ENCODE measurements around the gene MYH14. TPM values are rescaled to one million over a fixed set of nuclear protein-coding genes. Genes with fewer than 3 reads are reported as not detected.

Gene MYH14
- total RNA-seq, 5 donors from 2014 or later (not counting 1 experiment from before 2014, with no cell fraction given), result 0.23 to 0.79 (median 0.70) TPM; not detected in 2

- peak; percentile 28 to 38 (median 32) for ATAC-seq (replicated peaks in 1 of 4)
- H3K4me3 Mint-ChIP-seq, result peak overlapping the region; percentile 90 to 93 (median 92)
- H3K36me3 Mint-ChIP-seq, result no peaks in the 10 kb centered on the region
- Histone ChIP-seq H3K4me3 (ENCODE audit: control insufficient read depth in 1 of 2, extremely low read depth in 1 of 2, low read length in 1 of 2) (peak overlapping the region; percentile 71 to 83), H3K27ac (ENCODE audit: low read length) (peak overlapping the region; percentile 94), H3K4me1 (ENCODE audit: control insufficient read depth in 1 of 2, extremely low read depth in 1 of 2, insufficient read depth in 2 of 2, low read length in 2 of 2) (peaks cover 9 to 41% of the 10 kb centered on the region in 2 experiments), H3K36me3 (ENCODE audit: control insufficient read depth in 2 of 2, extremely low read depth in 1 of 2, insufficient read depth in 1 of 2, low read length in 1 of 2) (no peaks in the 10 kb centered on the region), H3K27me3 (replicated peaks in 1 of 2; ENCODE audit: control insufficient read depth in 2 of 2, extremely low read depth in 1 of 2, insufficient read depth in 2 of 2, low read length in 1 of 2) (no peaks in the 10 kb centered on the region), H3K9me3 (no peaks in the 10 kb centered on the region)
- peak; percentile 30 to 87 (median 66) for DNase-seq
- WGBS (ENCODE audit: insufficient coverage), result 32% methylated on average over 46 of the region's 54 CpGs
- ChIA-PET CTCF (no interaction called here), POLR2A (interaction anchor here in 1 of 2 donors (0.8 kb wide), 1 partner anchor 25 kb away, joined by 3 read pairs; the partner anchor contains the start of gene POLD1)
- peaks cover 44 to 56% (median 51%) of the 10 kb centered on the region in 3 donors for H3K4me1 Mint-ChIP-seq
- H3K27ac Mint-ChIP-seq, result peak overlapping the region; percentile 96 to 97
- peaks cover 0 to 1% of the 10 kb centered on the region in 2 donors for H3K27me3 Mint-ChIP-seq
- no peaks in the 10 kb centered on the region for H3K9me3 Mint-ChIP-seq
Measured at GRCh38 chr19:50358483-50359327, 155.3 kb downstream of the MYH14 start.

DNA sequence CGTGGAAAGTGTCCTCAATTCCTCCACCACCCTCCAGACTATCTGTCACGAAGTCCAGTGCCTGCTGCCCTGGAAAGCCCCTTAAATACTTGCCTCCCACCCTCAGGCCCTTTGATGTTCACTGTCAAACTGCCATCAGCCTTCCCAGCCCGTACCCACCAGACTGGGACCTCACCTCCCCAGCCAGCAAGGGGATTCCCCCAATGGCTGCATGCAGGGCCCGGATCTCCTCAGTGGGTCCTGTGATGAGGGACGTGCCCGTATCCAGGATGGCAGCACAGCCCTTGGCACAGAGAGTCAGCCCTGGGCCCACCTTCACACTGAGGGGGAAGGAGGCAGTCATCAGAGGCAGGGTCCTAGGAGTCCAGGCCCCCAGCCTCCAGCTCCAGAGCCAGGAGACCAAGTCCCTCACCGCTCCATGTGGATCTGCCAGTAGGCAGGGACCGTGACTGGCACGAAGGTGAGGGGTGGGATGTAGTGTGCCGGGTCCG is 156.0 kb downstream of the MYH14 start:
- H3K4me1 Mint-ChIP-seq, result peaks cover 48 to 62% (median 56%) of the 10 kb centered on the region in 3 donors
- H3K27me3 ChIP-seq (replicated peaks in 1 of 2; ENCODE audit: control insufficient read depth in 2 of 2, extremely low read depth in 1 of 2, insufficient read depth in 2 of 2, low read length in 1 of 2), result no peaks in the 10 kb centered on the region
- no peak overlapping the region for H3K4me3 ChIP-seq (ENCODE audit: control insufficient read depth in 1 of 2, extremely low read depth in 1 of 2, low read length in 1 of 2)
- ChIA-PET POLR2A (no interaction called here), CTCF (no interaction called here)
- peak overlapping the region in 1 of 2 donors; percentile 97 for H3K27ac Mint-ChIP-seq
- peaks cover 0 to 1% of the 10 kb centered on the region in 2 donors for H3K27me3 Mint-ChIP-seq
- ATAC-seq (replicated peaks in 1 of 4) (no peak), DNase-seq (peak in 1 of 35 experiments; percentile 31)
- H3K36me3 ChIP-seq (ENCODE audit: control insufficient read depth in 2 of 2, extremely low read depth in 1 of 2, insufficient read depth in 1 of 2, low read length in 1 of 2), result no peaks in the 10 kb centered on the region
- peaks cover 12 to 48% of the 10 kb centered on the region in 2 experiments for H3K4me1 ChIP-seq (ENCODE audit: control insufficient read depth in 1 of 2, extremely low read depth in 1 of 2, insufficient read depth in 2 of 2, low read length in 2 of 2)
- H3K9me3 ChIP-seq, result no peaks in the 10 kb centered on the region
- WGBS (ENCODE audit: insufficient coverage), result 71% methylated on average over 4 of the region's 11 CpGs
- H3K36me3 Mint-ChIP-seq, result no peaks in the 10 kb centered on the region
- H3K27ac ChIP-seq (ENCODE audit: low read length), result no peak overlapping the region
- H3K4me3 Mint-ChIP-seq, result peak overlapping the region; percentile 90 to 93 (median 92)
- H3K9me3 Mint-ChIP-seq, result no peaks in the 10 kb centered on the region

Other genes with a start within 250 kb of the MYH14 start
- gene SIGLEC11, start 242.4 kb upstream of the MYH14 start, total RNA-seq, result under 1 TPM in 2 of 5 donors, not detected in 3; 0.09 to 0.23 TPM
- gene VRK3, start 178.2 kb upstream of the MYH14 start, total RNA-seq, result 100 to 1,000 TPM in 2 of 5 donors, 10 to 100 TPM in 3; 84.0 to 104 (median 99.3) TPM
- gene ZNF473, start 177.6 kb upstream of the MYH14 start, total RNA-seq, result 10 to 100 TPM in 3 of 5 donors, 1 to 10 TPM in 2; 6.0 to 13.9 (median 10.4) TPM
- not detected for gene IZUMO2, start 40.3 kb upstream of the MYH14 start, total RNA-seq
- 1 to 10 TPM in 4 of 5 donors, under 1 TPM in 1; 0.75 to 4.3 (median 1.5) TPM for gene KCNC3, start 125.8 kb downstream of the MYH14 start, total RNA-seq
- gene NAPSA, start 162.0 kb downstream of the MYH14 start, total RNA-seq, result 1 to 10 TPM; 2.6 to 7.1 (median 3.0) TPM
- gene NR1H2, start 172.8 kb downstream of the MYH14 start, total RNA-seq, result 100 to 1,000 TPM; 109 to 236 (median 117) TPM
- gene POLD1, start 180.7 kb downstream of the MYH14 start, total RNA-seq, result 10 to 100 TPM; 32.9 to 67.1 (median 54.0) TPM
- gene SPIB, start 215.3 kb downstream of the MYH14 start, total RNA-seq, result 1 to 10 TPM in 4 of 5 donors, under 1 TPM in 1; 0.72 to 9.7 (median 4.1) TPM
- gene MYBPC2, start 229.3 kb downstream of the MYH14 start, total RNA-seq, result under 1 TPM in 2 of 5 donors, not detected in 3; 0.28 to 0.38 TPM

All from T-cell (primary cell).